Measurements from ENCODE around the gene FNDC3B.
"Not testable (repeated sequence)": the region's sequence is repeated elsewhere in the genome, so short reads cannot be mapped to it uniquely, and the experiment has no call there.

FNDC3B gene

GRCh38 chr3:172040981-172041963, 1.9 kb downstream of the FNDC3B start:
- peak overlapping the region; percentile 96 for H3K4me3 ChIP-seq (ENCODE audit: low read depth, low read length)
- no peak for TF ChIP-seq CTCF (IDR thresholded peaks at IDR 0.05; ENCODE audit: insufficient read depth, low read depth, low read length, missing control alignments)
- no peak for DNase-seq (ENCODE audit: low read depth)

- no peak for TF ChIP-seq CTCF (IDR thresholded peaks at IDR 0.05; ENCODE audit: insufficient read depth, low read depth, low read length, missing control alignments)
- H3K4me3 ChIP-seq (ENCODE audit: low read depth, low read length): no peak overlapping the region
- no peak for DNase-seq (ENCODE audit: low read depth)
These were observed 2.8 kb downstream of the FNDC3B start for GRCh38 chr3:172042136-172042662.

- DNase-seq (ENCODE audit: low read depth); H3K4me3 ChIP-seq (ENCODE audit: low read depth, low read length): not testable (repeated sequence)
These were observed 3.3 kb downstream of the FNDC3B start for GRCh38 chr3:172042663-172043179.

GRCh38 chr3:172043233-172043632, 3.9 kb downstream of the FNDC3B start:
- no peak overlapping the region for H3K4me3 ChIP-seq (ENCODE audit: low read depth, low read length)
- TF ChIP-seq CTCF (IDR thresholded peaks at IDR 0.05; ENCODE audit: insufficient read depth, low read depth, low read length, missing control alignments): no peak
- DNase-seq (ENCODE audit: low read depth): no peak

- no peak for TF ChIP-seq CTCF (IDR thresholded peaks at IDR 0.05; ENCODE audit: insufficient read depth, low read depth, low read length, missing control alignments)
- no peak for DNase-seq (ENCODE audit: low read depth)
- H3K4me3 ChIP-seq (ENCODE audit: low read depth, low read length): no peak overlapping the region
These were observed 4.4 kb downstream of the FNDC3B start for GRCh38 chr3:172043766-172044165.

- TF ChIP-seq CTCF (IDR thresholded peaks at IDR 0.05; ENCODE audit: insufficient read depth, low read depth, low read length, missing control alignments): no peak
- DNase-seq (ENCODE audit: low read depth): no peak
- H3K4me3 ChIP-seq (ENCODE audit: low read depth, low read length): no peak overlapping the region
These were observed 5.6 kb downstream of the FNDC3B start for GRCh38 chr3:172044833-172045585.
